OCI-M1 (cell line): ENCODE data around the gene MYO1F.
"Not testable (repeated sequence)": the region's sequence is repeated elsewhere in the genome, so short reads cannot be mapped to it uniquely, and the experiment has no call there.

Experiments used
- DNase-seq: peaks from one replicate; lab custom pipeline; 2025; lab: John Stamatoyannopoulos, UW

Gene MYO1F

DNA sequence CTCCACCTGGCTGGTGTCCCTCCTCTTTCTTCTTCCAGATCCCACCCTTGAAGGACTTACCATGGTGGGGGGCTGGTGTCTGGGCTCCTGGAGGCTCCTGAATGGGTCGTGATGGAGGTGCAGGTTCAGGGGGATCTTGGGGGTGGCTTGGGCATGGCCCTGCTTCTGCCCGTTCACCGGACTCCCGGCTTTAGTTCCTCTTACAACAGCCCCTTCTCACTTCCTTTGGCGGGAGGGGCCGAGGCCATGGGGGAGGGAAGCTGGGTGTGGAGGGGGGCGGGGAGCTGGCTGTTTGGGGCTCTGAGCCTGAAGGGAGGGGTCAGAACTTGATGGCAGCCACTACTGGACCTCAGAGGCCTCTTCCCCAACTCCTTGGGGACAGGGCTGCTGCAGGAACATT lies at the start of gene MYO1F:
Gene MYO1F, minus strand, starts transcription at position 196 of the 400 bp plus-strand sequence. Its CDS starts 133 bp downstream, at position 63.
- DNase-seq = peak; percentile 86

DNA sequence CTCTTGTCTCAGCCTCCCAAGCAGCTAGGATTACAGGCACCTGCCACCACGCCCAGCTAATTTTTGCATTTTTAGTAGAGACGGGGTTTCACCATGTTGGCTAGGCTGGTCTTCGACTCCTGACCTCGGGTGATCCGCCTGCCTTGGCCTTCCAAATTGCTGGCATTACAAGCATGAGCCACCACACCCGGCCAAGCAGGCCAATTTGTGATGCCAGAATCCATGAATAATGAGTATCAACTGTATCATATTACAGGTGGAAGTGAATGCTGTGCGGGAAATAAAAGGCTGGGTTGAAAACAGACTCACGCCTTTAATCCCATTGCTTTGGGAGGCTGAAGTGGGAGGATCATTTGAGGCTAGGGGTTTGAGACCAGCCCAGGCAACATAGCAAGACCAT lies 49.6 kb upstream of the MYO1F start:
- DNase-seq = no peak

DNA sequence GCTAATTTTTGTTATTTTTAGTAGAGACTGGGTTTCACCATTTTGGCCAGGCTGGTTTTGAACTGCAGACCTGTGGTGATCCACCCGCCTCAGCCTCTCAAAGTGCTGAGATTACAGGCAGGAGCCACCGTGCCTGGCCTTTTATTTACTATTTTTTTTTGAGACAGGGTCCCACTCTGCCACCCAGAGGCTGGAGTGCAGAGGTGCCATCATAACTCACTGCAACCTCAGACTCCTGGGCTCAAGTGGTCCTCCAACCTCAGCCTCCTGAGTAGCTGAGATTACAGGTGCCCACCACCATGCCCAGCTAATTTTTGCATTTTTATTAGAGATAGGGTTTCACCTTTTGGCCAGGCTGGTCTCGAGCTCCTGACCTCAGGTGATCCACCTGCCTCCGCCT lies 45.6 kb upstream of the MYO1F start:
- DNase-seq = peak; percentile 45

DNA sequence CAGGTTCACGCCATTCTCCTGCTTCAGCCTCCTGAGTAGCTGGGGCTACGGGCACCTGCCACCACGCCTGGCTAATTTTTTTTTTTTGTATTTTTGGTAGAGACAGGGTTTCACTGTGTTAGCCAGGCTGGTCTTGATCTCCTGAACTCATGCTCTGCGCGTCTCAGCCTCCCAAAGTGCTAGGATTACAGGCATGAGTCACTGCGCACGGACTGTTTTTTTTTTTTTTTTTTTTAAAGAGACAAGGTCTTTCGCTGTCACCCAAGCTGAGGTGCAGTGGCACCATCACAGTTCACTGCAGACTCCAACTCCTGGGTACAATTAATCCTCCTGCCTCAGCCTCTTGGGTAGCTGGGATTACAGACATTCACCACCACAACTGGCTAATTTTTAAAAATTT lies 41.5 kb upstream of the MYO1F start:
- DNase-seq = peak; percentile 40

DNA sequence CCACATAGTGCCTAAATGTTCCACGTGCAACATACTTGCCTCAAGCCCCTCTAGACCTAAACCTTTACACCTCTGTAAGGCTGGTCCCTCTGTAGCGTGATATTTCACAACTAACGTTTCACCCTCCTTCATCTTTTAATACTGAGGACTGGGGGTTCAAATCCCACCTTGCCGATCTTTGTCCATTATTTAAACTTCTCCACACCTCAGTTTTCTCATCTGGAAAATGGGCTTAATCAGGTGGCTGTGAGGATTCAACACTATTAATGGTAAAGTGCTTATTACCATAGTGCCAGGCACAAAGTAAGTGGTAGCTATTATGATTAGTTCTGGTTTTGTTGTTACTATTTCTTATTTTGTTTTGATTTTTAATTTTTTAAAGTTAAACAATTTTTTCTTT lies 40.7 kb upstream of the MYO1F start:
- no peak for DNase-seq

DNA sequence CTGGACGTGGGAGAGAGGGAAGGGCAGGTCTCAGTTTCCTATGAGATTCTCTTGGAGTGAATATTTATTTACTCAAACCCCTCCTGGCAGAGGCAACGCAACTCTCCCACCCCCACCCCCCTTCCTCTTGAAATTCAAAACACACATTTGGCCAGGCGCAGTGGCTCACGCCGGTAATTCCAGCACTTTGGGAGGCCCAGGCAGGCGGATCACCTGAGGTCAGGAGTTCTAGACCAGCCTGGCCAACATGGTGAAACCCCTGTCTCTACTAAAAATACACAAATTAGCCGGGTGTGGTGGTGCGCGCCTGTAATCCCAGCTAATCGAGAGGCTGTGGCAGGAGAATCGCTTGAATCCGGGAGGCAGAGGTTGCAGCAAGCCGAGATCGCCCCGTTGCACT lies 40.1 kb upstream of the MYO1F start:
- DNase-seq = not testable (repeated sequence)

DNA sequence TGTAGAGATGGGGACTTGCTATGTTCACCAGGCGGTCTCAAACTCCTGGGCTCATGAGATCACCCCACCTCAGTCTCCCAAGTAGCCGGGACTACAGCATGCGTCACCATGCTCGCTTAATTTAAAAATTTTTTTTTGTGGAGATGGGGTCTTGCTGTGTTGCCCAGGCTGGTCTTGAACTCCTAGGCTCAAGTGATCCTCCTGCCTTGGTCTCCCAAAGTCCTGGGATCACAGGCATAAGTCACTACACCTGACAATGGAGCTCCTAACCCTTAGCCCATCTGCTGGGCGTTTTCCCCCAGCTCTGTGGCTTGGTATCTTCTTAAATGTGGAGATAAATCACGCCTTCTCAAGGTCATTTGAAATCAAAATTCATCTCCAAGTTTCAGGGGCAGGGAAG lies 39.6 kb upstream of the MYO1F start:
- no peak for DNase-seq

DNA sequence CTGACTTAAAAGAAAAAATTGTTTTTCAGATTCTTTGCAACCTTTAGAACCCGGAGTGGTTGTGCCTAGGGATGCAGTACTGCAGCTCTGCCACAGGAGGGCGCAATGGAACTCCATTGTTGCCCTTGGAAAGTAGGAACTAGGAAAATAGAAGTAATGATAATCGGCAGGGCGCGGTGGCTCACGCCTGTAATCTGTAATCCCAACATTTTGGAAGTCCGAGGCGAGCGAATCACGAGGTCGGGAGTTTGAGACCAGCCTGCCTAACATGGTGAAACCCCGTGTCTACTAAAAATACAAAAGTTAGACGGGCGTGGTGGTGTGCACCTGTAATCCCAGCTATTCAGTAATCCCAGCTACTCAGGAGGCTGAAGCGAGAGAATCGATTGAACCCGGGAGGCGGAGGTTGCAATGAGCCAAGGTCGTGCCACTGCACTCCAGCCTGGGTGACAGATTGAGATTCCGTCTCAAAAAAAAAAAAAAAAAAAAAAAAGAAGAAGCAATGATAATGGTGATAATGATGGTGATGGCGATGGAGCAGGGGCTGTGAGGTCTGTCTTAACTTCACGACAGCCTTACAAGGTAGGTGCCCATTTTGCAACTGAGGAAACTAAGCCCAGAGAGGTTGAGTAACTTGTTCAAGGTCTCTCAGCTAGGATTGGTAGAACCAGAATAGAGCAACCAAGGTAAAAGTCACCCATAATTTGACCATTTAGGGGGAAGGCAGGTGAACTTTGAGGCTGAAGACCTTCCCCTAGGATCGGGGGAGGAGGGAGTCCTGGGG lies 38.8 kb upstream of the MYO1F start:
- DNase-seq = peak; percentile 95

DNA sequence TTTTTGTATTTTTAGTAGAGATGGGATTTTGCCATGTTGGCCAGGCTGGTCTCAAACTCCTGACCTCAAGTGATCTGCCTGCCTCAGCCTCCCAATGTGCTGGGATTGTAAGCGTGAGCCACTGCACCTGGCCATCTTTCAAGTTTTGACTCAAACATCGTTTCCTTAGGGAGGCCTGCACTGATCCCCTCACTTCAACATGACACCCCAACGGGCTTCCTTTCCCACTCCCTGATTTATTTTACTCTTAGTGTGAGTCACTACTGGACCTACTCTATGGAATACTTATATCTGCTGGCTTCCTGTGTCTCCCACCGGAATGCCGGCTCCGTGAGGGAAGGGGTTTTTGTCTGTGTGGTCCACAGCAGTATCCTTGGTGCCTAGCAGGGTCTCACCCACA lies 37.8 kb upstream of the MYO1F start:
- DNase-seq = no peak

DNA sequence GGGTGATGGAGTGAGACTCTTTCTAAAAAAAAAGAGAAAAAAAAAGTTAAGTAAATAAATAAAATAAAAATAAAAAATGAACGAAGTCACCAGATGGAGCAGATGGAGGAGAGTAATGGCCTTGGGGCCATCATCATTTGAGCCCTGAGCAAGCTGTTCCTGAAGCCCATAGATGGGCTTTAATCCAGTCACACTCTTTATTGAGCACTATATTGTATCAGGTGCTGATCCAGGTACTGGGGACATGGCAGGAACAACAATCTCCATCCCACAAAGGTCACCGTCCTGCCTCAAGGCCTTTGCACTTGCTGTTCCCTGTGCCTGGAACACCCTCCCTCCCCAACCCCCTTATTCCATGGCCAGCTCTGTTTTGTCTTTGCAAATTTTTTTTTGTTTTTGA lies 37.2 kb upstream of the MYO1F start:
- DNase-seq = no peak

DNA sequence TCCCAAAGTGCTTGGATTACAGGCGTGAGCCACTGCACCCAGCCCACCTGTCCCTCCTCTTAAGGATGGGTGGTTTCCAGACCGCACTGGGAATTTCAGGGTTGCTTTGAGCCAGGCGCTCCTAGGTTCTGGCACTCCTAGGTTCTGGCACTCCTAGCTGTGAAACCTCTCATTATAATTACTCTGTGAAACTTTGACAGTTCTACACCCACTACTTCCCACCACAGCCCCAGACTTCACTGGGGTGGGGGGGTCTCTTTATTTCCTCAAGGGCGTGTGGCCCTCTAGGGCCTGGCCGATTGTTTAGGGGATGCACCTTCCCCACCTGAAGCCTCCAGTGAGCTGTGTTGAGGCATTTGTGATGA lies 35.5 kb upstream of the MYO1F start:
- DNase-seq = no peak

DNA sequence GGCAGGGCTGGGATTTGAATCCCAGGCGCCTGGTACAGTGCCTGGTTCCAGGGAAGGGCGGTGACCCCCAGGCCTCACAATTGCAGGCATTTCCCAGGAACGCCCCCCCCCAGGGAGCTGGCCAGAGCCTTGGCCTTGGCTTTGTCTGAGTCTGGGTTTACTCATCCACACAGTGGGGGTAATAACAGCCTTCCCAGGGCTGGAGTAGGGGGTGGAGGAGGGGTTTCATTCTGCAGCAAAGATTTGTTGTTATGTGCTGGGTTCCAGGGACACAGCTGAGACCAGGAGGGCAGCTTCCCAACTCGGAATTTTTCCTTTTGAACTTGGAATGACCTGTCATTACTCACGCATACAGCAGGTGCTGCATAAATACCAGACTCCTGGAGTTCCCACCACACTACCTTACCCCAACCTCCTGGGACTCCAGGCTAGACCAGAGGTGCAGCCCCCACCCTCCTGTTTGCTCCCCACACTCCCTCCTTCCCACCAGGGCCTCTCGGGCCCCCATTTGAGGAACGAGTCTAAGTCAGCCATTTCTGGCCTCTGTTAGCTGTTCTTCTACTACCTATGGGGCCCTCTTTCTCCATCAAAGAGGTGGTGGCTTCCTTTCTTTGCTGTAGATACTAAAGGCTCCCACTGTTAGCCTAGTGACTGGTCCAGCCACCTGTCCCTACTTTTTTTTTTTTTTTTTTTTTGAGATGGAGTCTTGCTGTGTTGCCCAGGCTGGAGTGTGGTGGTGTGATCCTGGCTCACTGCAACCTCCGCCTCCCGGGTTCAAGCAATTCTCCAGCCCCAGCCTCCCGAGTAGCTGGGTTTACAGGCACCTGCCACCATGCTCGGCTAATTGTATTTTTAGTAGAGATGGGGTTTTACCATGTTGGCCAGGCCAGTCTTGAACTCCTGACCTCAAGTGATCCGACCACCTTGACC lies 34.9 kb upstream of the MYO1F start:
- DNase-seq = peak; percentile 37

DNA sequence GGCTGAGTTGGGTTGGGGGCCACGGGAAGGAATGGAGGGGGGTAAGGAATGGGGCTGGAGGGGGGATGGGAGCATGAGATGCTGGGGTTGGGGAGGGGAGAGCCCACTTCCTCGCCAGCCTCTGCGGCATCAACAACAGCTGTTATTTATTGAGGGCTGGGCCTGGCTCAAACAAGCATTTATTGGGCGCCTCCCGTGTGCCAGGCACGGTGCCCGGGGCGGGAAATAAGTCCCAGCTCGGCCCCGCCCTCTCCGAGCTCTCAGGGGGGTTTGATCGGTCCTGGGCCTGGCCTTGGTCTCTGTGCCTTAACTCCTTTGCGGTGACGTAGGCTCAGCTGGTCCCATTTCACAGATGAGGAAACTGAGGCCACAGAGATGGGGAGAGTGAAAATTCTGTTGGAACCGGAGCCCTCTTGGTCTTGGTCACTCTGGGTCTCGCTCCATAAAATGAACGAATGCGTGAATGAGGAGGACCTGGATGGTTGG lies 34.2 kb upstream of the MYO1F start:
- DNase-seq = no peak

DNA sequence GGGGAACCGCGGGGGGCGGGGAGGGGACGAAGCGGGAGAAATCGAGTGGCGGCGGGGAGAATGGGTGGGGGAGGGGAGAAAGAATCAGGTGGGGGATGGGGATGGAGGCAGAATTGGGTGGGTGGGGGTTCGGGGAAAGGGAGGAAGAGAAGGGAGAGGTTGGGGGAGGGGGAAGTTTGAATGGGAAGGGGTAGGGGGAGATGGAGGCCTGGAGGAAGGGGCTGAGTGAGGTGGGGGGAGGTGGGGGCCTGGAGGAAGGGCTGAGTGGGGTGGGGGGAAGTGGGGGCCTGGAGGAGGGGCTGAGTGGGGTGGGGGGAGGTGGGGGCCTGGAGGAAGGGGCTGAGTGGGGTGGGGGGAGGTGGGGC lies 33.7 kb upstream of the MYO1F start:
- no peak for DNase-seq

DNA sequence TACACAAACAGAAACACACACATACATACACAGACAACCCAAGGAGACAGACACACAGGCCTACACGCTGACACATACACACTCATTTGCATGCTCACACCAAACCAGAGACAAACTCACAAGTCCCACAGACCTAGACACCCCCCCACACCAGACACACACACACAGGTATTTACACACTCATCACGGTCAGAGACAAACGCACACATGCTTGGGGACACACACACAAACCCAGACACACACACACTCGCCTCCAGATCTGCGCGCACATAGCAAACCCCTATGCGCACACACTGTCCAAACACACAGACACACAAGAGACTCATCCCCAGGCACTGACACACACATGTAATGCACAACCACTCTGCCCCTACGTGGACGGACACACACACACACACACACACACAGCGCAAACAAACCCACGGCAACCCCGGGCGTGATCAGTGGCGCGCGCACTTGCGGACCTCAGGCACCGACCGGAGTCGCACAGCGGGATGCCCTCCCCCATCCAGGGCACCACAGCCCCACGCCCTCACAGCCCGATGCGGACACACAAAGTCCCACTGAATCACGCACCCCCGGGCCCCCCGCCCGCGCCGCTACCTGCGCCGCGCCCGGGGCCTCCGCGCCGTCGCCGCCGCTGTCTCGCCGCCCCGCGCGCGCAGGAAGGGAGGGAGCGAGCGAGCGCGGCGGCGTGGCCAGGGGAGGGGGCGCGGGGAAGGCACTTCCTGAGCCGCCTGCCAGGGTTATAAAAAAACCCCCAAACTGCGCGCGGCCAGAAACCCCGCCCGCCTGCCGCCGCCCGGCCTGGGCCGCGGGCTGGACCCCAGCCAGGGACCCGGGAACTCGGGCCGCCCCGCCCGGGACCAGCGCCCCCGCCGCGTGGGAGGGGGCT lies 33.0 kb upstream of the MYO1F start, which contains the start of gene ADAMTS10:
Gene ADAMTS10, minus strand, starts transcription at position 675 of the 895 bp plus-strand sequence. CDS start 5,005 bp downstream, outside the sequence.
- DNase-seq = peak; percentile 71

DNA sequence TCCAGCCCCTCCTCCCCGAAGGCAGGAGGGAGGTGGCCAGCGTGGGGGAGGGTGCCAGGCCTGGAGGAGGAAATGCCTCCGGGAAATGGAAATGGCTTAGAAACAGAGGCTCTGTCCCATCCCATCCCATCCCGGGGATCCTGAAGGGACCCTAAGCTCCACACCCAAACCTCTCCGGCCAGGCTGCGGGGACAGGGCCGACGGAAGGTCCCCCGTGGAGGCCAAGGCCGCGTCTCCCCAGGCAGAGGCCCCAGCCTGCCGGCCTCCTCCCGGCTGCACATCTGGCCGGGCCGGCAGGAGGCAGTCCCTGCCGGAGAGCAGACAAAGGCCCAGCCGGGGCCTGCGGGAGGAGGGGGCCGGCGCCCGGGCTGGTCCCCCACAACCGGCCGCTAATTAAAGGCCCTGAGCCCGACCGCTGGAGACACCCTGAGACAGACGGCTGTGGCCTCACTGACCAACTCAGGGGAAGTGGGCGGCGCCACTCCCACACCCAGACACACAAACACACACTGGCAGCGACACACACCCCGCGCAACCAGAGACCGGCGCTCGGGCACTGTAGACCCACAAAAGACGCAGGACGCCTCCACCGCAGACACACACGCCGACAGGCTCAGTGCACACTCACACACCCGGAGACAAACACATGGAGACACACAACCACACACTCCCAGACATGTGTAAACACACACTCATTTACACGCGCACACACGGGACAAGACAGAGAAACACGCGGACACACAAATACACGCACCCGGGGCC lies 32.2 kb upstream of the MYO1F start:
- peak; percentile 80 for DNase-seq

DNA sequence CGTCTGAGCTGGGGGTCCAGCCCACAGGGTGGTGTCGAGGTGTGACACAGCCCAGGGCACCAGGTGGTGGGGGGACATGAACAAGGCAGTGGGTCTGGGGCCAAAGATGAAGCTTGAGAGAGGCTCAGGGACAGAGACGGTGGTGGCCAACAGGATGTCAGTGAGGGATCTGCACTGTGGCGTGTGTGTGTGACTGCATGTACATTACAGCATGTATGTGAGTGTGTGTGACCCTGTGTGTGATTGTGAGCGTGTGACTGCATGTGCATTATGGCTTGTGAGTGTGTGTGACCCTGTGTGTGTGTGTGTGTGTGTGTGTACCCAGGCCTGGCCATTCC lies 31.7 kb upstream of the MYO1F start:
- no peak for DNase-seq

DNA sequence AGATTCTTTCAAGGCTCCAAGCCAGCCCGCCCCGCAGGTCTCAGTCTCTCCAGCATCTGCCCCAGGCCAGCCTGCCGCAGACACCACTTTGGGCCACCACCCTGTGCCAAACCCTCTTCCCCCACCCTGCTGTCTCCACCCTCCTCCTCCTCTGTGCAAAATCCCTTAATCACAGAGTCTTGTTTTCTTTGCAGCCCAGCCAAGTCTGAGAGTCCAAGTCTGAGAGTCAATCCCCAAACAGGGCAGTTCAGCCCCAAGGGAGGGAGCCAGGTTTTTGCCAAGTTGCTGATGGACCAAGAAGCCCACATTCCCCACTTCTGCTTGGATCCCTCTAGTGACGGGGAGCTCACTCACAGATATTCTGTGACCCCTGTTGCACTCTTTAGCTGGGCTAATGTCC lies 30.1 kb upstream of the MYO1F start:
- no peak for DNase-seq

DNA sequence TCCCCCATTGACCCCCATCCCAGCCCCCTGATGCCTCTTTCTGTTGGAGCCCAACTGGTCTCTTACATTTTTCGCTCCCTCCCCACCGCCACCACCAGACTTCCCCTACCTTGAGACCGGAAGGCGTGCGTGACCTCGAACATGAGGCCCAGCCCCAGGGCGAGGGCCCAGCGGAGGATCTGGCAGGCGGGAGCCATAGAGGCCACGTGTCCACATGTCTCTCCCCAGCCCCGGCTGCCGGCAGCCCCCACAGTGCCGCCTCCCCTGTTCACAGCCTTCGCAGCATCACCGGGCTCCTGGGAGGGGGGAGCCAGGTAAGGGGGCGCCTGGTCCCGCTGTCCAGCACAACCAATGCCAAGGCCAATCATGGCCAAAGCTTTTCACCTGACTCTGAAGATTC lies 28.3 kb upstream of the MYO1F start:
- DNase-seq = no peak

DNA sequence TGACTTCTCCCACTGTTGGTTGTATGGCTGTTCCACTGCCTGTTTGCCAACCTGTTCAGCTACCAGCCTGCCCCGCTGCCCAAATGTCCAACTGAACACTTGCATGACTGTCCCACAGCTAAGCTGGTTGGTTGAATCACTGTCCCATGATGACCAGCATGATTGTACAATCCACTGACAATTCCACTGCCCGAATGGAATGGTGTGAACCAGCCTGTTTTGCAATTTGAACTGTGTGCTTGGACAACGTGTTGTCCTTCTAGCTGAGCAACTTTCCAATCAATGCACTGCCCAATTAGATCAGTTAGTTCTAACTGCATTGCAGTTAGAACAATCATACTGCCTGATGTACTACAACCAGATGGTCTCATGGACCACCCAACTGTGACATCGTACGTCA lies 24.6 kb upstream of the MYO1F start:
- no peak for DNase-seq

DNA sequence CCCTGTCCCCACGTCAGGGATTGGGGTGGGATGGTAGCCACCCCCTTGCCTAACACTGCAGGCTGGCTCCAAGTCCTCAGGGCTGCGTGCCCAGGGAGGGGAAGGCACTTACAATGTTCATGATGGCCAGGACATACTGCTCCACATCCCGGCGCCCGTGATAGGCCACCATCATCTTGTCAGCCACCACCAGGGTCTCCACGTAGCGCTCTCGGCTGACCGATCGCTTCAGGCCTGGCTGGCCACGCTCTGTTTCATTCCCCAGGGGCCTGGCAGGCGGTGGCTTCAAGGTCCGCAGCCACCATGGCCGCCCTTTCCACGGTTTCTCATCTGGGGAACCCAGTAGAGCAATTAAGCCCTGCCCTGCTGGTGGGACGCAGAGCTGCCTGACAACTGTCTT lies 23.6 kb upstream of the MYO1F start:
- no peak for DNase-seq
